Endothelial cell of umbilical vein (primary cell): ENCODE results near the gene ICAM1. TPM values are rescaled to one million over a fixed set of nuclear protein-coding genes. Genes with fewer than 3 reads are reported as not detected.

Experiments
- BruUV-seq: library from RNA; stranded (reverse); fragments of 400-500 nt; replicated peaks from 2 replicates; lab custom pipeline; 2021; lab: Mats Ljungman, UMichigan
- CTCF ChIA-PET: fragments of 300-600, 350-600 bp; sonication (Branson Sonifier 250); formaldehyde crosslinking; loops from one replicate; lab custom pipeline; 2021; ENCODE audit warnings: antibody characterized with exemption, inconsistent platforms; lab: Charles Lee
- POLR2A ChIA-PET: fragments of 300-600, 350-600 bp; sonication (Branson Sonifier 250); formaldehyde crosslinking; loops from one replicate; lab custom pipeline; 2021; ENCODE audit warnings: antibody characterized with exemption, inconsistent platforms; lab: Charles Lee
- DNase-seq: peaks from one replicate; pipeline ENCODE4 v3.0.0-alpha.2; 2011; ENCODE audit warnings: low read depth, low spot score
- FAIRE-seq: peaks from 2 replicates; lab custom pipeline; 2011; peaks lifted over from hg19 to GRCh38; lab: Jason Lieb, UNC
- H2AFZ ChIP-seq: 2 replicates; pipeline ENCODE4 v1.6.0; 2012; ENCODE audit warnings: low read depth, low read length, control low read depth, inconsistent platforms
- H3K27ac ChIP-seq: 2 replicates; pipeline ENCODE4 v1.5.1; 2011; ENCODE audit warnings: low read depth, mild to moderate bottlenecking, control low read depth, low read length, moderate library complexity; ENCODE audit not compliant: insufficient read depth
- H3K27me3 ChIP-seq, 2 experiments: 2 replicates each; pipeline versions ENCODE4 v1.6.0 to v1.6.1; 2011; ENCODE audit warnings: low read length in 2 of 2, mixed read lengths in 1 of 2; ENCODE audit not compliant: control insufficient read depth in 2 of 2, insufficient read depth in 2 of 2
- H3K36me3 ChIP-seq, 2 experiments: 2 replicates in 1 of 2; 3 replicates in 1 of 2; pipeline ENCODE4 v1.5.1; 2011; ENCODE audit warnings: low read length in 2 of 2, mild to moderate bottlenecking in 1 of 2, moderate library complexity in 1 of 2; ENCODE audit not compliant: control insufficient read depth in 2 of 2, insufficient read depth in 2 of 2; ENCODE audit errors: extremely low read depth in 1 of 2
- H3K4me1 ChIP-seq: 3 replicates; pipeline ENCODE4 v1.5.1; 2011; ENCODE audit warnings: mild to moderate bottlenecking, low read length; ENCODE audit not compliant: control insufficient read depth, insufficient read depth; ENCODE audit errors: extremely low read depth
- H3K4me2 ChIP-seq: 2 replicates; pipeline ENCODE4 v1.6.1; 2011; ENCODE audit warnings: low read length, control low read depth, mixed read lengths; ENCODE audit not compliant: insufficient read depth
- H3K4me3 ChIP-seq, 3 experiments: fragments of 200-600 bp in 1 of 3; sonication (generic), shearing (Covaris generic) in 1 of 3; replicated peaks in 1 of 3; 2 replicates each; pipeline ENCODE4 v1.5.1; 2011 to 2016; ENCODE audit warnings: control low read depth in 3 of 3, low read length in 3 of 3, mild to moderate bottlenecking in 2 of 3, inconsistent platforms in 1 of 3, low read depth in 1 of 3, moderate library complexity in 1 of 3; ENCODE audit not compliant: insufficient read depth in 1 of 3
- H3K79me2 ChIP-seq: 2 replicates; pipeline ENCODE4 v1.6.0; 2012; ENCODE audit warnings: low read length, inconsistent platforms; ENCODE audit not compliant: control insufficient read depth, insufficient read depth
- H3K9ac ChIP-seq: replicated peaks from 2 replicates; pipeline ENCODE3; 2011; ENCODE audit warnings: low read length, control low read depth; ENCODE audit not compliant: insufficient read depth; ENCODE audit errors: extremely low read depth
- H3K9me1 ChIP-seq: replicated peaks from 3 replicates; pipeline ENCODE4 v1.6.0; 2011; ENCODE audit warnings: mild to moderate bottlenecking, low read length; ENCODE audit not compliant: control insufficient read depth, insufficient read depth; ENCODE audit errors: extremely low read depth
- H3K9me3 ChIP-seq: replicated peaks from 2 replicates; pipeline ENCODE4 v1.5.1; 2012; ENCODE audit warnings: low read length, inconsistent platforms; ENCODE audit not compliant: control insufficient read depth, insufficient read depth
- H4K20me1 ChIP-seq: replicated peaks from 2 replicates; pipeline ENCODE3; 2011; ENCODE audit warnings: mild to moderate bottlenecking, low read length; ENCODE audit not compliant: control insufficient read depth, insufficient read depth; ENCODE audit errors: extremely low read depth
- CTCF ChIP-seq, 2 donors: IDR thresholded peaks; 1 replicate in 1 of 2; 2 replicates in 1 of 2; pipeline ENCODE4 v1.5.1; 2011; ENCODE audit warnings: low read length in 2 of 2, mild to moderate bottlenecking in 2 of 2, moderate library complexity in 2 of 2, control low read depth in 1 of 2, inconsistent platforms in 1 of 2, low read depth in 1 of 2; ENCODE audit not compliant: insufficient read depth in 1 of 2; ENCODE audit errors: extremely low read depth in 1 of 2
- EZH2 ChIP-seq: IDR thresholded peaks from 2 replicates; pipeline ENCODE4 v1.6.1; 2012; ENCODE audit warnings: borderline replicate concordance, low read depth, mild to moderate bottlenecking, moderate library complexity, low read length, inconsistent platforms; ENCODE audit not compliant: severe bottlenecking
- FOS ChIP-seq: IDR thresholded peaks from 2 replicates; pipeline ENCODE4 v1.6.1; 2011; ENCODE audit warnings: mild to moderate bottlenecking, low read length, moderate library complexity, borderline replicate concordance; ENCODE audit not compliant: insufficient read depth
- GATA2 ChIP-seq: IDR thresholded peaks from 2 replicates; pipeline ENCODE4 v1.7.0; 2011; ENCODE audit warnings: low read depth, mild to moderate bottlenecking, moderate library complexity, mixed read lengths, low read length; ENCODE audit not compliant: insufficient read length, insufficient read depth
- JUN ChIP-seq: IDR thresholded peaks from 2 replicates; pipeline ENCODE4 v1.6.1; 2011; ENCODE audit warnings: borderline replicate concordance, low read depth; ENCODE audit not compliant: insufficient read length, insufficient read depth
- MAX ChIP-seq: IDR thresholded peaks from 2 replicates; pipeline ENCODE4 v1.6.1; 2011; ENCODE audit not compliant: insufficient read depth, insufficient read length
- MYC ChIP-seq: IDR thresholded peaks from one replicate; pipeline ENCODE4 v1.6.1; 2011; ENCODE audit warnings: mild to moderate bottlenecking, low read depth, low read length
- POLR2A ChIP-seq: IDR thresholded peaks from 2 replicates; pipeline ENCODE4 v1.6.1; 2012; ENCODE audit warnings: low read depth, mild to moderate bottlenecking, control low read depth, low read length
- POLR2AphosphoS5 ChIP-seq: IDR thresholded peaks from 2 replicates; pipeline ENCODE4 v1.6.1; 2012; ENCODE audit warnings: low read depth, mild to moderate bottlenecking, control low read depth, low read length, moderate library complexity; ENCODE audit not compliant: insufficient read depth
- dilution Hi-C: fragments of 300-500 bp; cut with MboI; formaldehyde crosslinking; loops from one replicate; pipeline ENCODE4 v1.15.0; 2019; ENCODE audit warnings: low sequenced_read_pairs; ENCODE audit not compliant: extremely low pct_ligation_motif_present
- intact Hi-C: fragments of 100-400 bp; cut with micrococcal nuclease; formaldehyde crosslinking; loops from one replicate; pipeline ENCODE4 v1.10.0; 2022
- polyA plus RNA-seq, 4 experiments: library from polyadenylated mRNA; depleted of rRNA in 3 of 4; stranded (reverse) in 3 of 4; unstranded in 1 of 4; fragments of >200 nt; gene quantifications; 2 replicates each; pipeline versions ENCODE4 v1.2.1 to v1.2.3, GENCODE V29; 2011 to 2012; ENCODE audit warnings: missing spikeins in 1 of 4
- total RNA-seq: library from RNA; stranded (reverse); gene quantifications from 2 replicates; pipeline ENCODE4 v1.2.3, GENCODE V29; 2021

Gene ICAM1
- total and polyA plus RNA-seq, 2 donors (not counting 3 experiments of a cell fraction or from before 2014, with no cell fraction given), result 20.5 to 30.4 TPM

GRCh38 chr19:10328558-10329429, 57.9 kb downstream of the ICAM1 start:
- intact Hi-C loops, result no loop called here
- H4K20me1 ChIP-seq, result no peaks in the 10 kb centered on the region
- no peak overlapping the region for H3K4me2 ChIP-seq
- dilution Hi-C loops, result no loop called here
- TF ChIP-seq CTCF (IDR thresholded peaks at IDR 0.05; ENCODE audit: extremely low read depth in 1 of 2, insufficient read depth in 1 of 2, low read depth in 1 of 2, low read length in 2 of 2) (no peak), POLR2A (no peak), MAX (no peak), GATA2 (no peak), JUN (no peak), FOS (no peak), EZH2 (no peak), MYC (no peak), POLR2AphosphoS5 (no peak)
- POLR2A ChIA-PET, result no interaction called here
- H3K9me3 ChIP-seq, result no peaks in the 10 kb centered on the region
- CTCF ChIA-PET, result interaction anchor here (1.5 kb wide), 1 partner anchor 59 kb away, joined by 3 read pairs; no protein-coding TSS in a partner anchor
- H3K4me3 ChIP-seq, result no peak overlapping the region
- H3K4me1 ChIP-seq, result peaks cover 7% of the 10 kb centered on the region
- no peaks in the 10 kb centered on the region for H3K9me1 ChIP-seq
- no peak overlapping the region for H3K27ac ChIP-seq
- H3K79me2 ChIP-seq, result peaks cover 26% of the 10 kb centered on the region
- no peaks in the 10 kb centered on the region for H3K27me3 ChIP-seq
- H2AFZ ChIP-seq, result no peak overlapping the region
- DNase-seq, result no peak
- BruUV-seq, result no TSS peak
- H3K9ac ChIP-seq, result no peak overlapping the region
- peaks cover 9 to 32% of the 10 kb centered on the region in 2 experiments for H3K36me3 ChIP-seq
- no peak for FAIRE-seq
